GM12874 (cell line): Measurements from ENCODE around the gene MPZ.

Experiments used
- TF ChIP-seq, protein P1 (sequence below): IDR thresholded peaks from 2 replicates; pipeline ENCODE4 v1.5.1; 2011; ENCODE audit warnings: low read depth, mild to moderate bottlenecking, control low read depth, low read length, moderate library complexity; ENCODE audit not compliant: insufficient read depth

Gene MPZ

GRCh38 chr1:161267321-161267720 is 42.4 kb downstream of the MPZ start:
- TF ChIP-seq, protein P1, sequence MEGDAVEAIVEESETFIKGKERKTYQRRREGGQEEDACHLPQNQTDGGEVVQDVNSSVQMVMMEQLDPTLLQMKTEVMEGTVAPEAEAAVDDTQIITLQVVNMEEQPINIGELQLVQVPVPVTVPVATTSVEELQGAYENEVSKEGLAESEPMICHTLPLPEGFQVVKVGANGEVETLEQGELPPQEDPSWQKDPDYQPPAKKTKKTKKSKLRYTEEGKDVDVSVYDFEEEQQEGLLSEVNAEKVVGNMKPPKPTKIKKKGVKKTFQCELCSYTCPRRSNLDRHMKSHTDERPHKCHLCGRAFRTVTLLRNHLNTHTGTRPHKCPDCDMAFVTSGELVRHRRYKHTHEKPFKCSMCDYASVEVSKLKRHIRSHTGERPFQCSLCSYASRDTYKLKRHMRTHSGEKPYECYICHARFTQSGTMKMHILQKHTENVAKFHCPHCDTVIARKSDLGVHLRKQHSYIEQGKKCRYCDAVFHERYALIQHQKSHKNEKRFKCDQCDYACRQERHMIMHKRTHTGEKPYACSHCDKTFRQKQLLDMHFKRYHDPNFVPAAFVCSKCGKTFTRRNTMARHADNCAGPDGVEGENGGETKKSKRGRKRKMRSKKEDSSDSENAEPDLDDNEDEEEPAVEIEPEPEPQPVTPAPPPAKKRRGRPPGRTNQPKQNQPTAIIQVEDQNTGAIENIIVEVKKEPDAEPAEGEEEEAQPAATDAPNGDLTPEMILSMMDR: no peak

DNA sequence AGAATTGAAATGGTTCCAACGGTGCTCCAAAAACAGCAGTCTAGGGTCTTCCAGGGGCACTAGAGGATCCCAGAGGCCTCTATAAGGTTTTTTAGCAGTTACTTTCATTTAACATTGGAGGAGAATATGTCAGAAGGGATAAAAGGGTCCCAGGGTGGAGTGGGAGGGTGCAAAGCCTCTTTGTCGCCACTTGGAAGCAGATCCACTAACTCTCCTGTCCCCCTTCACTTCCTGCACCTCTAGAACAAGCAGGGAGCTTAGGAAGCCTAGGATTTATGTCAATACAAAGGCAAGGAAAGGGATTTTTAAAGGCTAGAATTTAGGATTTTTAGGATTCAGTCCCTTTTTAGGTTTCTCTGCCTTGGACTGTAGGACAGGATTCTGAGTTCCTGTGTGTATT is 42.9 kb downstream of the MPZ start:
- TF ChIP-seq, protein P1: no peak

DNA sequence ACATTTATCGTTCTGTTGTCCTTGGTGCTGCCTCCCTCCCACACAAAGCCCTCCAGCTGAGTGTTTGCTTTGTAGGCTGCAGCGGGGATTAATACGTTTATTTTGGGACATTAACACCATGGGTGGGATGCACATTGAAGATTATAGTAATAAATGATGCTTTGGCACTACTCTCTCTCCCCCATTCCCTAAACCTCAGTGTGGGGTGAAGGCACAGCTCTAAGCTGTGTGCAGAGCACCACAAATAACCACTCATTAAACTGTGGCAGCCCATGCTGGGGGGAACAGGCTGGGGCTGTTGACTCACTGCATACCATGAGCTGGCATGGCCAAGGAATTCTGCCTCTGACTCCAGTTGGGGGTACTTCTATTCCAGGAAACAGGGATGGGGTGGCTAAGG is 43.6 kb downstream of the MPZ start:
- TF ChIP-seq, protein P1: no peak

DNA sequence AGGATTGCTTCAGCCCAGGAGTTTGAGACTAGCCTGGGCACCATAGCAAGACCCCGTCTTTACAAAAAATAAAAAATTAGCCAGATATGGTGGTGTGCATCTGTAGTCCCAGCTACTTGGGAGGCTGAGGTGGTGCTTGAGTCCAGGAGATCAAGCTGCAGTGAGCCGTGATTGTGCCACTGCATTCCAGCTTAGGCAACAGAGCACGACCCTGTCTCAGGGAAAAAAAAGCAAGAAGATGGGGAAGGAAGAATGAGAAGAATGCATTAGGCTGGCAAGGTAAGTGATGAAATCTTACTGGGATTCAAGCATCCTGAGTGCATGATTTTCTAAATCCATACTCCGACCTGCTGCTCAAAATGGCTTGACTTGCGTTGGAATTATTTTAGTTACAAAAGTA is 44.5 kb downstream of the MPZ start:
- TF ChIP-seq, protein P1: no peak

GRCh38 chr1:161261261-161262235 is 48.2 kb downstream of the MPZ start:
- TF ChIP-seq, protein P1: no peak

DNA sequence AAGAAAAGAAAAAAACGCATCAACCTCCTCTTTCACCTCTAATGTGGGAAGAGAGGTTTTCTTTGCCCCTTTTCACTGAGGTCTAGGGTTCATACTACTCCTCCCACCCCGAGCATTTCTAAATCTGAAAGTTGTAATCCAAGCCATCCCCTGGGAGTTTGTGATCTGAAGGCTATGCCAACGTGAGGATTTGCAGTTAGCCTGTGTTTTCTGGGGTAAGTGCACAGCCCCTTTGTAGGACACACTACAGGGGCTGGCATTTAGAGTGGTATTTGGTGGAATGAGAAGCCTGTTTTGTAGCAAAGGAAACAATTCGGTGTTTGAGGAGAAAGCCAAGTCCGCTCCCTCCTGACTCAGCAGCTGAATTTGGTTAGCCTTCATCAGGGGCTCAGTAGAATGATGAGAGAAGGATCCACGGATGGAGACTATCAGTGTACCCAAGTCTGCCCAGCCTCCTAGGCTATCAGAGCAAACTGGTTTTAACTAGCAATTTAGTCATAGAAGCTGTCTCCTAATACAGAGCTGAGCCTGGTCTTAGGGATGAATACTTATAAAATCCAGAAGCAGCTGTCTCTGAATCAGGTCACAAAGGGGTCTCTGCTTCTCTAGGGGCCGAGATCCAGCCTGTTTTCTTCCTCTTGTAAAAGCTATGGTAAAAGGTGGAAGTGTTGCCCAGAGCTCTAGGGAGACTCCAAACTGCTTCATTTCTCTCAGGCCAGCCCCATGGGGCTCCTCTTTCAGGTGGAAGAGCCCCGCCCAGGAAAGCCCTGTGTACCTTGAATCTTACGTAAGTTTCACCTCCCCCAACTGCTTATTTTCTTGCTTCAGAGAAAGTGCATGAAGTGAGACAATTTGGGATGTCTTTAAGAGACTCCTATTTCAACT is 49.1 kb downstream of the MPZ start:
- TF ChIP-seq, protein P1: no peak

- TF ChIP-seq, protein P1: no peak
Observed at GRCh38 chr1:161259765-161260164, 50.0 kb downstream of the MPZ start.
